HepG2 (cell line): ENCODE measurements around the gene SCAANT1. TPM values are rescaled to one million over a fixed set of nuclear protein-coding genes. Genes with fewer than 3 reads are reported as not detected.

Experiments
- BORCS8-MEF2B ChIP-seq: sonication (generic); formaldehyde crosslinking; IDR thresholded peaks from 2 replicates; pipeline ENCODE4 v1.8.0; 2022; ENCODE audit warnings: mild to moderate bottlenecking, missing genetic modification reagents
- CHCHD3 ChIP-seq: sonication (generic); formaldehyde crosslinking; IDR thresholded peaks from 2 replicates; pipeline ENCODE4 v1.8.0; 2022; ENCODE audit warnings: mild to moderate bottlenecking, missing genetic modification reagents, moderate library complexity
- ESRRA ChIP-seq: sonication (generic); formaldehyde crosslinking; IDR thresholded peaks from 2 replicates; pipeline ENCODE4 v1.5.1; 2020; ENCODE audit warnings: mild to moderate bottlenecking, low read depth, missing genetic modification reagents
- HNRNPL ChIP-seq: fragments of 200-400 bp; formaldehyde crosslinking; IDR thresholded peaks from 2 replicates; pipeline ENCODE4 v1.6.1; 2017; ENCODE audit warnings: mild to moderate bottlenecking, low read depth, low read length
- LCORL ChIP-seq, 2 experiments: fragments of 450-650 bp in 1 of 2; sonication (generic) in 1 of 2; formaldehyde crosslinking in 1 of 2; IDR thresholded peaks; 2 replicates each; pipeline versions ENCODE4 v1.5.0 to v1.6.1; 2017 to 2020; ENCODE audit warnings: antibody characterized with exemption in 1 of 2, missing genetic modification reagents in 1 of 2
- NFE2L1 ChIP-seq: sonication (generic); formaldehyde crosslinking; IDR thresholded peaks from 2 replicates; pipeline ENCODE4 v1.4.0; 2020; ENCODE audit warnings: missing genetic modification reagents, mild to moderate bottlenecking, borderline replicate concordance
- PBX2 ChIP-seq: IDR thresholded peaks from 2 replicates; pipeline ENCODE4 v1.6.1; 2016; ENCODE audit warnings: control low read depth
- POLR2AphosphoS2 ChIP-seq: IDR thresholded peaks from 2 replicates; pipeline ENCODE4 v1.6.1; 2011; ENCODE audit warnings: low read depth, low read length, improper control_type of control experiment
- RXRB ChIP-seq: IDR thresholded peaks from 2 replicates; pipeline ENCODE4 v1.6.1; 2016; ENCODE audit warnings: borderline replicate concordance, missing genetic modification reagents, missing compliant biosample characterization
- SNAPC4 ChIP-seq: sonication (generic); formaldehyde crosslinking; IDR thresholded peaks from 2 replicates; pipeline ENCODE4 v1.4.0; 2020; ENCODE audit warnings: mild to moderate bottlenecking, missing genetic modification reagents
- TOE1 ChIP-seq: sonication (generic); formaldehyde crosslinking; IDR thresholded peaks from 2 replicates; pipeline ENCODE4 v1.4.0; 2020; ENCODE audit warnings: mild to moderate bottlenecking, missing genetic modification reagents
- ZMYM3 ChIP-seq: sonication (generic); formaldehyde crosslinking; IDR thresholded peaks from 2 replicates; pipeline ENCODE4 v1.5.1; 2020; ENCODE audit warnings: mild to moderate bottlenecking, missing genetic modification reagents
- ZNF253 ChIP-seq: sonication (generic); formaldehyde crosslinking; IDR thresholded peaks from 2 replicates; pipeline ENCODE4 v1.8.0; 2022; ENCODE audit warnings: mild to moderate bottlenecking, missing genetic modification reagents, borderline replicate concordance
- ZNF282 ChIP-seq: fragments of 450-650 bp; IDR thresholded peaks from 2 replicates; pipeline ENCODE4 v1.6.1; 2018; ENCODE audit not compliant: partially characterized antibody
- ZNF3 ChIP-seq: IDR thresholded peaks from 2 replicates; pipeline ENCODE4 v1.7.0; 2017; ENCODE audit warnings: inconsistent platforms
- polyA plus RNA-seq, 8 experiments: library from polyadenylated mRNA; depleted of rRNA in 3 of 8; stranded (reverse) in 7 of 8; unstranded in 1 of 8; fragments of >200 nt; fragmentation: Illumina TruSeq in 4 of 8; extraction: Trizol in 4 of 8; gene quantifications; 2 replicates each; pipeline versions ENCODE4 v1.2.1 to v1.2.3, GENCODE V29; 2011 to 2016; ENCODE audit warnings: low read depth in 4 of 8, missing spikeins in 1 of 8, mixed read lengths in 1 of 8; ENCODE audit not compliant: insufficient read depth in 1 of 8
- total RNA-seq, 5 experiments: library from RNA; depleted of rRNA; stranded (reverse); fragments of >200 nt; fragmentation: Illumina TruSeq; extraction: Trizol; gene quantifications; 2 replicates each; pipeline ENCODE4 v1.2.3, GENCODE V29; 2016; ENCODE audit warnings: low read depth in 1 of 5
- TF ChIP-seq, protein P1 (sequence below): sonication (generic); formaldehyde crosslinking; IDR thresholded peaks from 2 replicates; pipeline ENCODE4 v1.9.0; 2021; ENCODE audit warnings: missing genetic modification reagents, borderline replicate concordance
- TF ChIP-seq, protein P2 (sequence below): IDR thresholded peaks from 2 replicates; pipeline ENCODE4 v1.6.1; 2016; ENCODE audit warnings: mild to moderate bottlenecking

The SCAANT1 gene
- total and polyA plus RNA-seq, 2 of the 13 experiments (the other 11 are each of a cell fraction or from before 2014, with no cell fraction given), result not detected

GRCh38 chr3:63911873-63912767, at the start of gene SCAANT1 (continued):
- TF ChIP-seq, protein P1, sequence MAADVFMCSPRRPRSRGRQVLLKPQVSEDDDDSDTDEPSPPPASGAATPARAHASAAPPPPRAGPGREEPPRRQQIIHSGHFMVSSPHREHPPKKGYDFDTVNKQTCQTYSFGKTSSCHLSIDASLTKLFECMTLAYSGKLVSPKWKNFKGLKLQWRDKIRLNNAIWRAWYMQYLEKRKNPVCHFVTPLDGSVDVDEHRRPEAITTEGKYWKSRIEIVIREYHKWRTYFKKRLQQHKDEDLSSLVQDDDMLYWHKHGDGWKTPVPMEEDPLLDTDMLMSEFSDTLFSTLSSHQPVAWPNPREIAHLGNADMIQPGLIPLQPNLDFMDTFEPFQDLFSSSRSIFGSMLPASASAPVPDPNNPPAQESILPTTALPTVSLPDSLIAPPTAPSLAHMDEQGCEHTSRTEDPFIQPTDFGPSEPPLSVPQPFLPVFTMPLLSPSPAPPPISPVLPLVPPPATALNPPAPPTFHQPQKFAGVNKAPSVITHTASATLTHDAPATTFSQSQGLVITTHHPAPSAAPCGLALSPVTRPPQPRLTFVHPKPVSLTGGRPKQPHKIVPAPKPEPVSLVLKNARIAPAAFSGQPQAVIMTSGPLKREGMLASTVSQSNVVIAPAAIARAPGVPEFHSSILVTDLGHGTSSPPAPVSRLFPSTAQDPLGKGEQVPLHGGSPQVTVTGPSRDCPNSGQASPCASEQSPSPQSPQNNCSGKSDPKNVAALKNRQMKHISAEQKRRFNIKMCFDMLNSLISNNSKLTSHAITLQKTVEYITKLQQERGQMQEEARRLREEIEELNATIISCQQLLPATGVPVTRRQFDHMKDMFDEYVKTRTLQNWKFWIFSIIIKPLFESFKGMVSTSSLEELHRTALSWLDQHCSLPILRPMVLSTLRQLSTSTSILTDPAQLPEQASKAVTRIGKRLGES (CRISPR knock-in tag), result no peak
- TF ChIP-seq ZNF282 (no peak), ZMYM3 (CRISPR knock-in tag) (no peak; the same call in 1 of the 2 replicates), CHCHD3 (CRISPR knock-in tag) (no peak), PBX2 (CRISPR knock-in tag) (no peak), NFE2L1 (CRISPR knock-in tag) (no peak), POLR2AphosphoS2 (no peak), HNRNPL (peak; percentile 93), ESRRA (no peak), SNAPC4 (no peak), LCORL (IDR thresholded peaks at IDR 0.05) (no peak), LCORL (CRISPR knock-in tag; IDR thresholded peaks at IDR 0.05) (no peak), ZNF3 (CRISPR knock-in tag) (no peak), RXRB (CRISPR knock-in tag) (no peak), ZNF253 (CRISPR knock-in tag) (no peak), TOE1 (CRISPR knock-in tag) (no peak), BORCS8-MEF2B (CRISPR knock-in tag) (no peak)
- TF ChIP-seq, protein P2, sequence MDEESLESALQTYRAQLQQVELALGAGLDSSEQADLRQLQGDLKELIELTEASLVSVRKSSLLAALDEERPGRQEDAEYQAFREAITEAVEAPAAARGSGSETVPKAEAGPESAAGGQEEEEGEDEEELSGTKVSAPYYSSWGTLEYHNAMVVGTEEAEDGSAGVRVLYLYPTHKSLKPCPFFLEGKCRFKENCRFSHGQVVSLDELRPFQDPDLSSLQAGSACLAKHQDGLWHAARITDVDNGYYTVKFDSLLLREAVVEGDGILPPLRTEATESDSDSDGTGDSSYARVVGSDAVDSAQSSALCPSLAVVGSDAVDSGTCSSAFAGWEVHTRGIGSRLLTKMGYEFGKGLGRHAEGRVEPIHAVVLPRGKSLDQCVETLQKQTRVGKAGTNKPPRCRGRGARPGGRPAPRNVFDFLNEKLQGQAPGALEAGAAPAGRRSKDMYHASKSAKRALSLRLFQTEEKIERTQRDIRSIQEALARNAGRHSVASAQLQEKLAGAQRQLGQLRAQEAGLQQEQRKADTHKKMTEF (CRISPR knock-in tag), result peak; percentile 60
